Lower lobe of right lung (tissue), 2 donors: ENCODE results near the gene PARP12. TPM values are rescaled to one million over a fixed set of nuclear protein-coding genes. Genes with fewer than 3 reads are reported as not detected.

Source experiments
- ATAC-seq, 2 donors: fragments of 200-7000 bp; cut with Tn5 transposase; one replicate each; pipeline ENCODE4 v1.9.1; 2020 to 2022; ENCODE audit warnings: mild to moderate bottlenecking in 2 of 2, moderate library complexity in 2 of 2
- DNase-seq: peaks from one replicate; pipeline ENCODE4 v3.0.0-alpha.2; 2020
- H3K27ac ChIP-seq: fragments of 200-600 bp; one replicate; pipeline ENCODE4 v1.8.0; 2022
- H3K27me3 ChIP-seq: fragments of 200-600 bp; one replicate; pipeline ENCODE4 v1.8.0; 2022; ENCODE audit warnings: low read depth
- H3K36me3 ChIP-seq: fragments of 200-600 bp; one replicate; pipeline ENCODE4 v1.8.0; 2022; ENCODE audit warnings: mild to moderate bottlenecking
- H3K4me1 ChIP-seq: fragments of 200-600 bp; one replicate; pipeline ENCODE4 v1.8.0; 2022
- H3K4me3 ChIP-seq: fragments of 200-600 bp; one replicate; pipeline ENCODE4 v1.8.0; 2022; ENCODE audit warnings: mild to moderate bottlenecking
- H3K9me3 ChIP-seq: fragments of 200-600 bp; one replicate; pipeline ENCODE4 v1.8.0; 2022
- CTCF ChIP-seq: fragments of 200-600 bp; IDR thresholded peaks from one replicate; pipeline ENCODE4 v1.8.0; 2022; ENCODE audit warnings: antibody characterized with exemption, mild to moderate bottlenecking
- intact Hi-C: fragments of 100-400 bp; cut with DNase I; formaldehyde crosslinking; loops from one replicate; pipeline ENCODE4 v1.11.0; 2022
- total RNA-seq: library from RNA; stranded (reverse); fragmentation: NEBNext Ultra II Directional; extraction: Animal tissue kit (Norgen Biotek cat#: 25700); gene quantifications from one replicate; pipeline ENCODE4 v1.2.1, GENCODE V29; 2021
- donor health status: DM: no; HTN: yes; CAD: no; lungs with severe emphysema.

Gene PARP12
- total RNA-seq, 1 donor from 2014 or later = 122 TPM

GRCh38 chr7:140015471-140015970 is 47.2 kb downstream of the PARP12 start:
- peak in 1 of 2 donors; percentile 22 for ATAC-seq
- Histone ChIP-seq H3K4me1 (no peaks in the 10 kb centered on the region), H3K27ac (no peak overlapping the region), H3K36me3 (peaks cover 6% of the 10 kb centered on the region), H3K27me3 (no peaks in the 10 kb centered on the region), H3K9me3 (no peaks in the 10 kb centered on the region), H3K4me3 (no peak overlapping the region)
- DNase-seq = no peak
- intact Hi-C loops = no loop called here
- no peak for TF ChIP-seq CTCF

- ATAC-seq (no peak), DNase-seq (no peak)
- H3K4me1 ChIP-seq = no peaks in the 10 kb centered on the region
- no peak for TF ChIP-seq CTCF
- H3K27me3 ChIP-seq = no peaks in the 10 kb centered on the region
- H3K9me3 ChIP-seq = no peaks in the 10 kb centered on the region
- intact Hi-C loops = no loop called here
- H3K4me3 ChIP-seq = no peak overlapping the region
- no peak overlapping the region for H3K27ac ChIP-seq
- peaks cover 10% of the 10 kb centered on the region for H3K36me3 ChIP-seq
Measured at GRCh38 chr7:140014123-140014522, 48.6 kb downstream of the PARP12 start.

- H3K9me3 ChIP-seq = no peaks in the 10 kb centered on the region
- H3K27ac ChIP-seq = no peak overlapping the region
- TF ChIP-seq CTCF = no peak
- no peak for DNase-seq
- H3K4me1 ChIP-seq = no peaks in the 10 kb centered on the region
- H3K36me3 ChIP-seq = peaks cover 10% of the 10 kb centered on the region
- no peak for ATAC-seq
- intact Hi-C loops = no loop called here
- H3K27me3 ChIP-seq = no peaks in the 10 kb centered on the region
- H3K4me3 ChIP-seq = no peak overlapping the region
Measured at GRCh38 chr7:140013676-140014075, 49.1 kb downstream of the PARP12 start.

- H3K4me3 ChIP-seq = no peak overlapping the region
- no peak overlapping the region for H3K27ac ChIP-seq
- H3K27me3 ChIP-seq = no peaks in the 10 kb centered on the region
- no peak for ATAC-seq
- no peaks in the 10 kb centered on the region for H3K4me1 ChIP-seq
- no peaks in the 10 kb centered on the region for H3K9me3 ChIP-seq
- DNase-seq = no peak
- H3K36me3 ChIP-seq = peaks cover 10% of the 10 kb centered on the region
- TF ChIP-seq CTCF = no peak
- intact Hi-C loops = no loop called here
Measured at GRCh38 chr7:140010194-140010895, 52.4 kb downstream of the PARP12 start.

GRCh38 chr7:140009735-140010134 is 53.0 kb downstream of the PARP12 start:
- Histone ChIP-seq H3K27me3 (no peaks in the 10 kb centered on the region), H3K4me1 (no peaks in the 10 kb centered on the region), H3K4me3 (no peak overlapping the region), H3K9me3 (no peaks in the 10 kb centered on the region), H3K36me3 (peaks cover 10% of the 10 kb centered on the region), H3K27ac (no peak overlapping the region)
- no peak for TF ChIP-seq CTCF
- no peak for DNase-seq
- intact Hi-C loops = loop anchor here (10.0 kb wide), 3 partner anchors 235 to 395 kb away; partner anchors contain the start of gene HIPK2
- ATAC-seq = peak in 1 of 2 donors; percentile 28
